VCaP (cell line): ENCODE measurements around the gene MX1.
"Not testable (repeated sequence)": the region's sequence is repeated elsewhere in the genome, so short reads cannot be mapped to it uniquely, and the experiment has no call there.

Source experiments
- H3K27ac ChIP-seq: fragments of 450-650 bp; 2 replicates; pipeline ENCODE4 v1.5.1; 2017
- TF ChIP-seq, protein P1 (sequence below): fragments of 450-650 bp; conservative IDR thresholded peaks from 2 replicates; pipeline ENCODE4 v1.5.1; 2017; ENCODE audit warnings: mild to moderate bottlenecking, moderate library complexity

Gene MX1

GRCh38 chr21:41419921-41420862 is 5.8 kb upstream of the MX1 start:
- TF ChIP-seq, protein P1, sequence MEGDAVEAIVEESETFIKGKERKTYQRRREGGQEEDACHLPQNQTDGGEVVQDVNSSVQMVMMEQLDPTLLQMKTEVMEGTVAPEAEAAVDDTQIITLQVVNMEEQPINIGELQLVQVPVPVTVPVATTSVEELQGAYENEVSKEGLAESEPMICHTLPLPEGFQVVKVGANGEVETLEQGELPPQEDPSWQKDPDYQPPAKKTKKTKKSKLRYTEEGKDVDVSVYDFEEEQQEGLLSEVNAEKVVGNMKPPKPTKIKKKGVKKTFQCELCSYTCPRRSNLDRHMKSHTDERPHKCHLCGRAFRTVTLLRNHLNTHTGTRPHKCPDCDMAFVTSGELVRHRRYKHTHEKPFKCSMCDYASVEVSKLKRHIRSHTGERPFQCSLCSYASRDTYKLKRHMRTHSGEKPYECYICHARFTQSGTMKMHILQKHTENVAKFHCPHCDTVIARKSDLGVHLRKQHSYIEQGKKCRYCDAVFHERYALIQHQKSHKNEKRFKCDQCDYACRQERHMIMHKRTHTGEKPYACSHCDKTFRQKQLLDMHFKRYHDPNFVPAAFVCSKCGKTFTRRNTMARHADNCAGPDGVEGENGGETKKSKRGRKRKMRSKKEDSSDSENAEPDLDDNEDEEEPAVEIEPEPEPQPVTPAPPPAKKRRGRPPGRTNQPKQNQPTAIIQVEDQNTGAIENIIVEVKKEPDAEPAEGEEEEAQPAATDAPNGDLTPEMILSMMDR, result 0 out of 2 replicates have a peak, but pooled peaks have one; percentile 10
- peak overlapping the region; percentile 92 for H3K27ac ChIP-seq

DNA sequence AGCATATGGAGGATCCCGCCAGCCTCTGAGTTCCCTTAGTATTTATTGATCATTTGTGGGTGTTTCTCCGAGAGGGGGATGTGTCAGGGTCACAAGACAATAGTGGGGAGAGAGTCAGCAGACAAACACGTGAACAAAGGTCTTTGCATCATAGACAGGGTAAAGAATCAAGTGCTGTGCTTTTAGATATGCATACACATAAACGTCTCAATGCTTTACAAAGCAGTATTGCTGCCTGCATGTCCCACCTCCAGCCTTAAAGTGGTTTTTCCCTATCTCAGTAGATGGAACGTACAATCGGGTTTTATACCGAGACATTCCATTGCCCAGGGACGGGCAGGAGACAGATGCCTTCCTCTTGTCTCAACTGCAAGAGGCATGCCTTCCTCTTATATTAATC is 5.0 kb upstream of the MX1 start:
- H3K27ac ChIP-seq, result peak overlapping the region; percentile 92

GRCh38 chr21:41422546-41423304 is 3.3 kb upstream of the MX1 start:
- H3K27ac ChIP-seq, result no peak overlapping the region

DNA sequence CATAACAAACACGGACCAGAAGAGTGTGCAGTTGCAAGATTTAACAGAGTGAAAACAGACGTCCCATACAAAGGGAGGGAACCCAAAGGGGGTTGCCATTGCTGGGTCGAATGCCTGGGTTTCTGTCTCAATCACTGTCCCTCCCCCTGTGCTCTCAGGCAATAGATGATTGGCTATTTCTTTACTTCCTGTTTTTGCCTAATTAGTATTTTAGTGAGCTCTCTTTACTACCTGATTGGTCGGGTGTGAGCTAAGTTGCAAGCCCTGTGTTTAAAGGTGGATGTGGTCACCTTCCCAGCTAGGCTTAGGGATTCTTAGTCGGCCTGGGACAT is 2.8 kb upstream of the MX1 start:
- not testable (repeated sequence) for H3K27ac ChIP-seq

More at GRCh38 chr21:41422546-41423304, 3.3 kb upstream of the MX1 start:
- TF ChIP-seq, protein P1, result no peak

DNA sequence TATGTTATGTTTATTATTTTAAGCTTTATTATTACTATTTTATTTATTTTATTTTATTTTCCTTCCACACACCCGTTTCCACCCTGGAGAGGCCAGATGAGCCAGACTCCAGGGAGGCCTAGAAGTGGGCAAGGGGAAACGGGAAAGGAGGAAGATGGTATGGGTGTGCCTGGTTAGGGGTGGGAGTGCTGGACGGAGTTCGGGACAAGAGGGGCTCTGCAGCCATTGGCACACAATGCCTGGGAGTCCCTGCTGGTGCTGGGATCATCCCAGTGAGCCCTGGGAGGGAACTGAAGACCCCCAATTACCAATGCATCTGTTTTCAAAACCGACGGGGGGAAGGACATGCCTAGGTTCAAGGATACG is 468 bp upstream of the MX1 start:
- TF ChIP-seq, protein P1, result no peak
- peak overlapping the region; percentile 42; the same call in 1 of the 2 replicates for H3K27ac ChIP-seq

DNA sequence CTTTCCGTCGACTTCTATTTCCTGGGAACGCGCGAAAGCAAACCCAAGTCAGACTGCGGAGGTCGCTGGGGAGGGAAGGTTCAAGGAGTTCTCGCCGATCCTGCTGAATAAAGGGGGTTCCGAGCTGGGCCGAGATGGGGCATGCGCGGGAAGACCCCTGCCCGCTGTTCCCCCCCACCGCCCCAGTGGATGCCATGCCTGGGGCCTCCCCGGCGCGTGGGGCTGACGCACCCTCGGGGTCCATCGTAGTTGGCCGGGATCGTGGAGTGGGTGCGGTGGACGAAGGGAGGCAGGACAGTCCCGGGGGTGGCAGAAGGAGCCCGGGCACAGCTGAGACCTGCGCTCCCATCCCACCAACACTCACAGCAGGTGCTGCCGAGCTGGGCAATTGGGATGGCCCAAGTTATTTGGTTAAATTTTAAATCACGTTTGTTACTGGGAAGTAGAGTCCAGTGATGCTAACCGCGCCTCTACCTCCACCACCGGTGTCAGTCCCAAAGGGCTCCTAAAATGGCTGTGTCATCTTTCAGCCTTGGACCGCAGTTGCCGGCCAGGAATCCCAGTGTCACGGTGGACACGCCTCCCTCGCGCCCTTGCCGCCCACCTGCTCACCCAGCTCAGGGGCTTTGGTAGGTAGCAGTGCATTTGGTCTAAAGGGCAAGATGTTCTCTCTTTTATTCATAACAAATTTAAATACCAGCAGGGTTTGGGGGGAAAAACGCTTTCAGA is 801 bp downstream of the MX1 start:
- H3K27ac ChIP-seq, result peak overlapping the region; percentile 42; the same call in 1 of the 2 replicates
- TF ChIP-seq, protein P1, result no peak

- no peak overlapping the region for H3K27ac ChIP-seq
- TF ChIP-seq, protein P1, result no peak
Measured at GRCh38 chr21:41427556-41427955, 1.5 kb downstream of the MX1 start.

DNA sequence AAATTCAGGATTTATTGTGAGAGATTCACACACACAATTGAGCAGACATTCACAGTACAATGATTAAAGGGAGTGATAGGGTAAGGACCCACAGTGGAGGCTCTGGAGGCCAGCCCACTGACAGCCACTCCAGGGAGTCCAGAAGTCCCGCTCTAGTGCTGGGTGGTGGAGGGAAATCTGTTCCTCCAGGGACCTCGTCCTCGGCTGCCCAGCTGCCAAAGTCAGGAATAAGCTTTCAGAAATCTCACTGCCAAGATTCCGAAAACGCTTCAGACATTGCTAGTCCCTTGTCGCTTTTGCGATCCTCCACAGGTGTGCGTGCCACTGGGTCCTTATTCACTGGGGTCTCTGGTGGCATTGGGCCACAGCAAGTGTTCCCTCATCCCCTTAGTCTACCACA is 2.3 kb downstream of the MX1 start:
- TF ChIP-seq, protein P1, result no peak
- H3K27ac ChIP-seq, result no peak overlapping the region
